ENCODE measurements around the gene PABPC1L2A.
"Not testable (repeated sequence)": the region's sequence is repeated elsewhere in the genome, so short reads cannot be mapped to it uniquely, and the experiment has no call there.

Gene PABPC1L2A

DNA sequence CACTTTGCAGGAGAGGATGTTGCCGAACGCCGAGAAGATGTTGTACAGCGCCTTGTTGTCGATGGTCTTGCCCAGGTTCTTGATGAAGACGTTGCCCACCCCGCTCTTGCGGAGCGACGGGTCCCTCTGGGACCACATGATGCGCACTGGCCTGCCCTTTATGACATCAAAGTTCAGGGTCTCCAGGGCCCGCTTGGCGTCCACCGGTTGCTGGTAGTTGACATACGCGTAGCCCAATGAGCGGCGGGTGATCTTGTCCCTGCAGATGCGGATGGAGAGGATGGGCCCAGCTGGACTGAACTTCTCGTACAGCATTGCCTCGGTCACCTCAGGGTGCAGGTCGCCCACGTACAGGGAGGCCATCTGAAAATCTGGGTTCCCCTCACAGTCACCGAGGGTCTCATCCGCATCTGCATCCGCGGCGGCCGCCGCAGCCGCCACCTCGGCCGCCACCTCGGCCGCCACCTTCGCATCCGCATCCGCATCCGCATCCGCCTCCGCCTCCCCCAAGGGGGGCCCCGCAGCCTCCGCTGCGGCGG lies at the start of gene PABPC1L2A:
Gene PABPC1L2A, minus strand, starts transcription at position 489 of the 539 bp plus-strand sequence. Its CDS starts 126 bp downstream, at position 363.
- not testable (repeated sequence) for FAIRE-seq

DNA sequence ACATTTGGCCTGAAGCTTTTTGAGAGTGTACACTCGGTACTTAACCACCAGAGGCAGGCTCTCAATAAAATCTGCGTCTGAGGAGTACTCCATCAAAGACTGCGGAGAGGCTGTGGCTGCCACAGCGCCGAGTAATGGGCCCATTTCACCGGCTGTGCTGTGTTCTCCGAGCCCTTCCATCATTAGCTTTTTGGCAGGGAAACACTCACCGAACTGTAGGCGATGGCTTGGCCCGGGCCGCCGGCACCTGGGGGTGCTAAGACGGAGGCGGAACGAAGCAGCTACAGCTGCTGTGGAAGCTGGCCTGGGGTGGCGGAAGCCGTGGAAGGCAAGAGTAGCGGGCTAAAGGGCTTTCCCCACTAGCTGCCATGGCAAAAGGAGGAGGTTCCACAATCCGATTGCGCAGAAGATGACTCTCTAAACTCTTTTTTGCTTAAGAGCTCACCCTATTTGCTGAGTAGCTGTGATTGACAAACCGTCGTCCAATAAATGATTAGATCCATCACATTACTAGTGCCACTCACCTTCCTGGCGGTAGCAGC lies 48.5 kb upstream of the PABPC1L2A start:
- FAIRE-seq, result no peak

DNA sequence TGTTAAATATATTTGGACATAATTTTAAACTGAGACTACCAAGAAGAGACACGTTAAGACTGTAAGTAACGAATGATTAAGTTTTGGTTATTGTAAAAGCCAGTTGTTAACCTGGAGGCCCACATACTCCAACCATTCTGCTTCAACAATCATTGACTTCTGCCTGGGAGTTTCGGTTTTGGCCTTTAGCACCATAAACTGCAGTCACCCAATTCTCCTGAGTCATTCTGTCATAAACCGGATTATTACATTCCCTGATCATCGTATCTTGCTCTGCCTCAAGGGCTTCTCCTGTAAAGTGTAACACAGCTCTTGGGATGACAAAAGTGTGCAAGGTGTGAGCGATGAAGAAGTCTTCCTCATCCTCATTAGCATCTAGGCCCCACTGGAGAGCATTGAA lies 46.9 kb upstream of the PABPC1L2A start:
- FAIRE-seq, result no peak

DNA sequence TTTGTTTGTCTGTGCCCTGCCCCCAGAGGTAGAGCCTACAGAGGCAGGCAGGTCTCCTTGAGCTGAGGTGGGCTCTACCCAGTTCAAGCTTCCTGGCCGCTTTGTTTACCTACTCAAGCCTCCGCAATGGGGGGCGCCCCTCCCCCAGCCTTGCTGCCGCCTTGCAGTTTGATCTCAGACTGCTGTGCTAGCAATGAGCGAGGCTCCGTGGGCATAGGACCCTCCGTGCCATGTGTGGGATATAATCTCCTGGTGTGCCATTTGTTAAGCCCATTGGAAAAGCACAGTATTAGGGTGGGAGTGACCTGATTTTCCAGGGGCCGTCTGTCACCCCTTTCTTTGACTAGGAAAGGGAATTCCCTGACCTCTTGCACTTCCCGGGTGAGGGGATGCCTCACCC lies 20.2 kb upstream of the PABPC1L2A start:
- not testable (repeated sequence) for FAIRE-seq

DNA sequence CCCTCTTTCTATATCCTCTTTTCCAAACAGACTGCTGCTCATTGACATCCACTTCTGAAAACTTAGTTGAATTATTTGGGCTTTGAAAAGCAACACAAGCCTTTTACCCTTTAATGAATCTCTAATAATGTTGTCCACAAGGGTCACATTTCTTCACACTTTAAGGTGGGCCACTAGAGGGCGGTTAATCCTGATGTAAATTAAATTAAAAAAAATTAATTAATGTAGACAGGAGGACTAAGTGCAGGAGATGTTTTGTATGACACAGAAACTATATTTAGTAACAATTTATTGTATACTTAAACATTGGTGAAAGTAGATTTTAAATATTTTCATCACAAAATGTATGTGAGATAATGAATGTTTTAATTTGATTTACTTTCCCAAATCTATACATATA lies 7.5 kb upstream of the PABPC1L2A start:
- FAIRE-seq, result not testable (repeated sequence)

DNA sequence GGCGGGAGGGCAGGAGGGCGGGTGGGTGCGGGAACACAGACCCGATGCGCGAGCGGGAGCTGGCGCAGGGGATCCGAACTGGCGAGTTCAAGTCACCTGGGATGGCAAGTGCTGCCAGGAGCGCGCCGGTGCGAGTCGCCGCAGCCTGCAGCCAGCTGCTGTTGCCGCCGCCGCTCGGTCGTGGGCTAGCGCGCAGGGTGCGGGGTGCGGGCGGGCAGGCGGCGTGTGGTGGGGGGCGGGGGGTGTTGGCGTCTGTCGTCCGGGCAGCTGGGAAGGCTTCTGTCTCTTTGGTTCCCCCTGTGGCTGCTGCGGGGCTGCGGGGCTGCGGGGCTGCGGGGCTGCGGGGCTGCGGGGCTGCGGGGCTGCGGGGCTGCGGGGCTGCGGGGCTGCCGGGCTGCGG lies 572 bp upstream of the PABPC1L2A start:
- FAIRE-seq, result not testable (repeated sequence)

DNA sequence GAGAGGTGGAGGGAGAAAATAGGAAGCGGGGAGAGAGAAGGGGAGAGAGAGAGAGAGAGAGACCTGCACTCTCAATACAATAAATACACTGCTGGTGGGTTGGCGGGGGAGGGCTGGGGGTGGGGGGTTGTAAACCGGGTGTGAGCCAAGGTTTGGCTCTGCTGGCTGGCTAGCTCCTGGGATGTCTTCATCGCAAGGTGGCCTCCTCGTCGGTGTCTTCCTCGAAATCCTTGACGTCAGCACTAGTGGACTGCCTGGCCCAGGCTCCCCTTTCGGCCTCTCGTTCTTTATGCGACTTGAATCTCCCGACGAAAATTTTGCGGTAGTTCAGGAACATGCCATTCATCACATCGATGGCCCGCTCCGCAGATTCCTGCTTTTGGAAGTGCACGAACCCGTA lies 715 bp downstream of the PABPC1L2A start:
- not testable (repeated sequence) for FAIRE-seq

DNA sequence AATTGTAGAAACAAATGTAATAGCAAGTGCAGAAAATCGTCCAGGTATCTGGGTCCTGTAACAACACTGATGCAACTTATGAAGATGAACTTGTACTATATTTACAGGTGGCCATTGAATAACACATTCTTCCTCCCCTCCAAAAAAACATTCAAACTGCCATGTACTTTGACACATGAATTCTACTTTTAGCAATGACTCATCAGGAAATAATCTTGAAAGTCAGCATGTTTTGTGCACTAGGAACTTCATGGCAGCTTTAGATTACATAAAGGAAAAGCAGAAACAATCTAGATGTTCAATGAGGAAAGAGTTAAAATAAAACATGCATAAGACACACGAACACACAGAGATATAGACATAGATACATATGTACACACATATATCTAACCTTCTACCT lies 2.5 kb downstream of the PABPC1L2A start:
- no peak for FAIRE-seq

DNA sequence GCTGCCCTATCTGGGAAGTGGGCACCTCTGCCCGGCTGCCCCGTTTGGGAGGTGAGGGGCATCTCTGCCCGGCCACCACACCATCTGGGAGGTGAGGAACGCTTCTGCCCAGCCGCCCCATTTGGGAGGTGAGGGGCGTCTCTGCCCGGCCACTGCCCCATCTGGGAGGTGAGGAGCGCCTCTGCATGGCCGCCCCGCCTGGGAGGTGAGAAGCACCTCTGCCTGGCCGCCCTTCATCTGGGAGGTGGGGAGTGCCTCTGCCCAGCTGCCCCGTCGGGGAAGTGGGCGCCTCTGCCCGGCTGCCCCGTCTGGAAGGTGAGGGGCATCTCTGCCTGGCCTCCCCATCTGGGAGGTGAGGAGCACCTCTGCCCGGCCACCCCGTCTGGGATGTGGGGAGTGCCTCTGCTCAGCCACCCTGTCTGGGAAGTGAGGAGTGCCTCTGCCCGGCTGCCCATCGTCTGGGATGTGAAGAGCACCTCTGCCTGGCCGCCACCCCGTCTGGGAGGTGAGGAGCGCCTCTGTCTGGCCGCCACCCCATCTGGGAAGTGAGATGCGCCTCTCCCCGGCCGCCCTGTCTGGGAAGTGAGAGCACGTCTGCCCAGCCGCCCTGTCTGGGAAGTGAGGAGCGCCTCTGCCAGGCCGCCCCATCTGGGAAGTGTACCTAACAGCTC lies 9.8 kb downstream of the PABPC1L2A start:
- no peak for FAIRE-seq

DNA sequence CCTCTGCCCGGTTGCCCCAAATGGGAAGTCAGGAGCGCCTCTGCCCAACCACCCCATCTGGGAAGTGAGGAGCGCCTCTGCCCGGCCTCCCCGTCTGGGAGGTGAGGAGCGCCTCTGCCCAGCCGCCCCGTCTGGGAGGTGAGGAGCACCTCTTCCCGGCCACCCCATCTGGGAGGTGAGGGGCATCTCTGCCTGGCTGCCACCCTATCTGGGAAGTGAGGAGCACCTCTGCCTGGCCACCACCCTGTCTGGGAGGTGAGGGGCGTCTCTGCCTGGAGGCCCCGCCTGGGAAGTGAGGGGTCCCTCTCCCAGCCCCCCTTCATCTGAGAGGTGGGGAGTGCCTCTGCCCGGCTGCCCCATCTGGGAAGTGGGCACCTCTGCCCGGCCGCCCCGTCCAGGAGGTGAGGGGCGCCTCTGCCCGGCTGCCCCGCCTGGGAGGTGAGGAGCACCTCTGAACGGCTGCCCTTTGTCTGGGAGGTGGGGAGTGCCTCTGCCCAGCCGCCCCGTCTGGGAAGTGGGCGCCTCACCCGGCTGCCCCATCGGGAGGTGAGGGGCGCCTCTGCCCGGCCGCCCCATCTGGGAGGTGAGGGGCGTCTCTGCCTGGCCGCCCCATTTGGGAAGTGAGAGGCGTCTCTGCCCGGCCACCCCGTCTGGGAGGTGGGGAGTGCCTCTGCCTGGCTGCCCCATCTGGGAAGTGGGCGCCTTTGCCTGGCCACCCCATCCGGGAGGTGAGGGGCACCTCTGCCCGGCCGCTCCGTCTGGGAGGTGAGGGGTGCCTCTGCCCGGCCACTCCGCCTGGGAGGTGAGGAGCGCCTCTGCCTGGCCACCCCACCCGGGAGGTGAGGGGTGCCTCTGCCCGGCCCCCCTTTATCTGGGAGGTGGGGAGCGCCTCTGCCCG lies 10.6 kb downstream of the PABPC1L2A start:
- no peak for FAIRE-seq

DNA sequence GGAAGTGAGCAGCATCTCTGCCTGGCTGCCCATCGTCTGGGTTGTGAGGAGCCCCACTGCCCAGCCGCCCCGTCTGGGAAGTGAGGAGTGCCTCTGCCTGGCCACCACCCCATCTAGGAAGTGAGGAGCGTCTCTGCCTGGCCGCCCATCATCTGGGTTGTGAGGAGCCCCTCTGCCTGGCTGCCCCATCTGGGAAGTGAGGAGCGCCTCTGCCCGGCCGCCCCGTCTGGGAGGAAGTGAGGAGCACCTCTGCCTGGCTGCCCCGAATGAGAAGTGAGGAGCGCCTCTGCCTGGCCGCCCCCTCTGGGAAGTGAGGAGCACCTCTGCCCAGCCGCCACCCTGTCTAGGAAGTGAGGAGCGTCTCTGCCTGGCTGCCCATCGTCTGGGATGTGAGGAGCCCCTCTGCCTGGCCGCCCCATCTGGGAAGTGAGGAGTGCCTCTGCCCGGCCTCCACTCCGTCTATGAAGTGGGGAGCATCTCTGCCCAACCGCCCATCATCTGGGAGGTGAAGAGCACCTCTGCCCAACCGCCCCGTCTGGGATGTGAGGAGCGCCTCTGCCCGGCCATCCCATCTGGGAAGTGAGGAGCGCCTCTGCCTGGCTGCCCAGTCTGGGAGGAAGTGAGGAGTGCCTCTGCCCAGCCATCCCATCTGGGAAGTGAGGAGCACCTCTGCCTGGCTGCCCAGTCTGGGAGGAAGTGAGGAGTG lies 11.4 kb downstream of the PABPC1L2A start:
- FAIRE-seq, result not testable (repeated sequence)

DNA sequence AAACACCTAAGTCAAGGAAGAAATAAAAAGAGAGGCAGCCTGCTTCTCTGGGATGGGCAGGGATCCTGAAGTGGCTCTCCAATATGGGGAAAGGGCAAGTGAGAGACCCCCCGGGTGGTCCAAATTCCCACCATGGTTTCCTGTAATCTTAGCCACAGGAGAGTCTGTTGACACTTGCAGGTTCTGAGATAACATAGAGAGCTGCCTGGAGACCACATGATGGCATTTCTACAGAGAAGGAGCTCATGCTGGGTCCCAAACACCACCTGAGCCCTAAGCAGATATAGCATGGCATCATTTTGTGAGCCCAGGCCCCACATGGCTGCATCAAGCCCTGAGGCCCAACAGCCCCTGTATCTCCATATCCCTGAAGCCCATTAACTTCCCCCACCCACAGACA lies 50.4 kb downstream of the PABPC1L2A start:
- no peak for FAIRE-seq
